ENCODE data around the gene HECTD2. TPM values are rescaled to one million over a fixed set of nuclear protein-coding genes. Genes with fewer than 3 reads are reported as not detected.

Gene HECTD2
- total and polyA plus RNA-seq, 7 donors: 1.7 to 15.0 (median 6.8) TPM

GRCh38 chr10:91464500-91464899, 54.4 kb downstream of the HECTD2 start:
- ATAC-seq (no peak), DNase-seq (no peak)
- no peaks in the 10 kb centered on the region for H3K27me3 ChIP-seq (ENCODE audit: insufficient read depth in 3 of 3, low read length in 2 of 3)
- no peaks in the 10 kb centered on the region for H3K4me1 ChIP-seq
- peaks cover 3 to 54% of the 10 kb centered on the region in 2 donors for H3K36me3 ChIP-seq (ENCODE audit: insufficient read depth in 1 of 2, low read depth in 1 of 2)
- no peak overlapping the region for H3K4me3 ChIP-seq
- no peaks in the 10 kb centered on the region for H3K9me3 ChIP-seq
- WGBS, 3 donors: 94 to 100% (median 96%) methylated on average over 2 of the region's 2 CpGs
- H3K27ac ChIP-seq: no peak overlapping the region
- intact Hi-C loops (cut with DNase I): no loop called here
- TF ChIP-seq CTCF (IDR thresholded peaks at IDR 0.05): no peak

- TF ChIP-seq CTCF (IDR thresholded peaks at IDR 0.05): no peak
- no peaks in the 10 kb centered on the region for H3K4me1 ChIP-seq
- no peak overlapping the region for H3K27ac ChIP-seq
- H3K4me3 ChIP-seq: no peak overlapping the region
- H3K27me3 ChIP-seq (ENCODE audit: insufficient read depth in 3 of 3, low read length in 2 of 3): no peaks in the 10 kb centered on the region
- 85 to 96% (median 94%) methylated on average over 1 of the region's 1 CpG for WGBS, 3 donors
- H3K9me3 ChIP-seq: no peaks in the 10 kb centered on the region
- DNase-seq (no peak), ATAC-seq (no peak)
- H3K36me3 ChIP-seq (ENCODE audit: insufficient read depth in 1 of 2, low read depth in 1 of 2): peaks cover 3 to 54% of the 10 kb centered on the region in 2 donors
- intact Hi-C loops (cut with DNase I): no loop called here
These were observed 55.1 kb downstream of the HECTD2 start for GRCh38 chr10:91465261-91465660.

- 96 to 99% (median 96%) methylated on average over 4 of the region's 4 CpGs for WGBS, 3 donors
- no peak for ATAC-seq
- TF ChIP-seq CTCF (IDR thresholded peaks at IDR 0.05): no peak
- intact Hi-C loops (cut with DNase I): no loop called here
- Histone ChIP-seq H3K27me3 (ENCODE audit: insufficient read depth in 3 of 3, low read length in 2 of 3) (no peaks in the 10 kb centered on the region), H3K4me1 (no peaks in the 10 kb centered on the region), H3K4me3 (no peak overlapping the region), H3K36me3 (ENCODE audit: insufficient read depth in 1 of 2, low read depth in 1 of 2) (peaks cover 3 to 35% of the 10 kb centered on the region in 2 donors), H3K9me3 (no peaks in the 10 kb centered on the region), H3K27ac (no peak overlapping the region)
- DNase-seq: no peak
These were observed 57.0 kb downstream of the HECTD2 start for GRCh38 chr10:91467114-91467513.

- TF ChIP-seq CTCF (IDR thresholded peaks at IDR 0.05): no peak
- DNase-seq: no peak
- intact Hi-C loops (cut with DNase I): no loop called here
- 97 to 100% (median 100%) methylated on average over 1 of the region's 1 CpG for WGBS, 3 donors
- Histone ChIP-seq H3K4me1 (no peaks in the 10 kb centered on the region), H3K9me3 (no peaks in the 10 kb centered on the region), H3K27ac (no peak overlapping the region), H3K4me3 (no peak overlapping the region), H3K36me3 (ENCODE audit: insufficient read depth in 1 of 2, low read depth in 1 of 2) (peaks cover 0 to 10% of the 10 kb centered on the region in 2 donors), H3K27me3 (ENCODE audit: insufficient read depth in 3 of 3, low read length in 2 of 3) (no peaks in the 10 kb centered on the region)
- no peak for ATAC-seq
These were observed 61.5 kb downstream of the HECTD2 start for GRCh38 chr10:91471602-91472001.

GRCh38 chr10:91472911-91473310, 62.8 kb downstream of the HECTD2 start:
- H3K36me3 ChIP-seq (ENCODE audit: insufficient read depth in 1 of 2, low read depth in 1 of 2): peaks cover 0 to 3% of the 10 kb centered on the region in 2 donors
- DNase-seq (no peak), ATAC-seq (no peak)
- no peaks in the 10 kb centered on the region for H3K4me1 ChIP-seq
- no peaks in the 10 kb centered on the region for H3K27me3 ChIP-seq (ENCODE audit: insufficient read depth in 3 of 3, low read length in 2 of 3)
- intact Hi-C loops (cut with DNase I): no loop called here
- H3K9me3 ChIP-seq: no peaks in the 10 kb centered on the region
- no peak overlapping the region for H3K4me3 ChIP-seq
- TF ChIP-seq CTCF (IDR thresholded peaks at IDR 0.05): no peak
- 94 to 98% (median 96%) methylated on average over 2 of the region's 2 CpGs for WGBS, 3 donors
- H3K27ac ChIP-seq: no peak overlapping the region
